RWPE1 (cell line): Measurements from ENCODE around the gene SOX12.

Source experiments
- CTCF ChIA-PET: fragments of 350-600 bp; sonication (Branson Sonifier 250); formaldehyde crosslinking; extraction: SDS; loops from one replicate; lab custom pipeline; 2021; lab: Yijun Ruan, JAX
- POLR2A ChIA-PET: fragments of 400-600 bp; formaldehyde crosslinking; extraction: SDS; loops from one replicate; lab custom pipeline; 2020; ENCODE audit warnings: antibody characterized with exemption; ENCODE audit not compliant: low non-redundant PET; lab: Yijun Ruan, JAX
- DNase-seq: peaks from one replicate; pipeline ENCODE4 v3.0.0; 2012; ENCODE audit warnings: low spot score
- H3K27ac ChIP-seq: fragments of 450-650 bp; 2 replicates; pipeline ENCODE4 v1.5.1; 2017
- TF ChIP-seq, protein P1 (sequence below): fragments of 450-650 bp; conservative IDR thresholded peaks from 2 replicates; pipeline ENCODE4 v1.5.1; 2017; ENCODE audit warnings: low read depth, mild to moderate bottlenecking

The SOX12 gene

DNA sequence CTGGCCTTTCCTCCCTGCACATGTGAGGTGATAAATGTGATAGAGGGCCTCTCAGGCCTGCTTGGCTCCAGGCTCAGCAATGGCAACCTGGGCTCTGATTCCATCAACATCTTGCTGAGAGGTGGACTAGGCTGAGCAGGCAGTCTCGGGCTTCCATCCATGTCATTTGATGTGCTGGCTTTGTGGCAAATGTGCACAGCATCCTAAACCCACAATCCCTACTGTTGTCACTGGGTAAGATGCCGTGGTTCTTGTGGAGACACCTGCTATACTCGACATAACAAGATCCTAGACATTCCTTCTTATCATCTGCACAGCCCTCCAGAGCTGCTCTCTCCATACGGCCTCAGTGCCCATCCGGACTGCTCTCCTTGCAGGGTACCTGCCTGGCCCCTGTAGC is 30.8 kb upstream of the SOX12 start:
- ChIA-PET CTCF (no interaction called here), POLR2A (no interaction called here)
- DNase-seq = no peak
- H3K27ac ChIP-seq = no peak overlapping the region
- TF ChIP-seq, protein P1, sequence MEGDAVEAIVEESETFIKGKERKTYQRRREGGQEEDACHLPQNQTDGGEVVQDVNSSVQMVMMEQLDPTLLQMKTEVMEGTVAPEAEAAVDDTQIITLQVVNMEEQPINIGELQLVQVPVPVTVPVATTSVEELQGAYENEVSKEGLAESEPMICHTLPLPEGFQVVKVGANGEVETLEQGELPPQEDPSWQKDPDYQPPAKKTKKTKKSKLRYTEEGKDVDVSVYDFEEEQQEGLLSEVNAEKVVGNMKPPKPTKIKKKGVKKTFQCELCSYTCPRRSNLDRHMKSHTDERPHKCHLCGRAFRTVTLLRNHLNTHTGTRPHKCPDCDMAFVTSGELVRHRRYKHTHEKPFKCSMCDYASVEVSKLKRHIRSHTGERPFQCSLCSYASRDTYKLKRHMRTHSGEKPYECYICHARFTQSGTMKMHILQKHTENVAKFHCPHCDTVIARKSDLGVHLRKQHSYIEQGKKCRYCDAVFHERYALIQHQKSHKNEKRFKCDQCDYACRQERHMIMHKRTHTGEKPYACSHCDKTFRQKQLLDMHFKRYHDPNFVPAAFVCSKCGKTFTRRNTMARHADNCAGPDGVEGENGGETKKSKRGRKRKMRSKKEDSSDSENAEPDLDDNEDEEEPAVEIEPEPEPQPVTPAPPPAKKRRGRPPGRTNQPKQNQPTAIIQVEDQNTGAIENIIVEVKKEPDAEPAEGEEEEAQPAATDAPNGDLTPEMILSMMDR = no peak

GRCh38 chr20:295804-296203 is 29.5 kb upstream of the SOX12 start:
- ChIA-PET CTCF (interaction anchor here (0.6 kb wide), 1 partner anchor 33 kb away, joined by 3 read pairs; no protein-coding TSS in a partner anchor), POLR2A (no interaction called here)
- TF ChIP-seq, protein P1 = no peak
- no peak overlapping the region for H3K27ac ChIP-seq
- no peak for DNase-seq

DNA sequence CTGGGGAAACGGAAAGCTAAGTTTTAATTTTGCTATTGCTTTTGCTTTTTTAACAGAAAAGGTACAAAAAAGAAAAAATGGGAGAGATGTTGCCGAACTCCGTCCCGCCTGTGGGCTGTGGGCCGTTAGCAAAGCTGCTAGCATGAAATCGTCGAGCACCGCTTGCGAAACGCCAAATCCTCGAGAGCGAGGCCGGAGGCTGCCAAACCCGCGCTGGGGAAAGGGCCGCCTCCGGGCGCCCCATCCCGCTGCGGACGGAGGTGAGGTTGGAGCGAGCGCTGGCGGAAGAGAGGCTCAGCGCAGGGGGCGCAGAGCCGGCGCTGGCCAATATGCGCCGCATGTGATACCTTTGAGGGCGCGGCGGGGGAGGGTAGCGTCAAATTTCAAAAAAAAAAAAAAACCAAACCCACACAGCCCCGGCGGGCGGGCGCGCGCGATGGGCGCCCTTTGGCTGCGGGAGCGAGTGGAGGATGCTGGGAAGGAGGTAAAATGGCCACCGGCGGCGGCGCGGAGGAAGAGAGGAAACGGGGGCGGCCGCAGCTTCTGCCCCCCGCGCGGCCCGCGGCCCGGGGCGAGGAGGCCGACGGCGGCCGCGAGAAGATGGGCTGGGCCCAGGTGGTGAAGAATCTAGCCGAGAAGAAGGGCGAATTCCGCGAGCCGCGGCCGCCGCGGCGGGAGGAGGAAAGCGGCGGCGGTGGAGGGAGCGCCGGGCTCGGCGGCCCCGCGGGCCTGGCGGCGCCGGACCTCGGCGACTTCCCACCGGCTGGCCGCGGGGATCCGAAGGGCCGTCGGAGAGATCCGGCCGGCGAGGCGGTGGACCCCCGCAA is 28.0 kb upstream of the SOX12 start, which contains the start of gene ZCCHC3:
TSS of gene ZCCHC3 (plus strand) at position 473 of the 827 bp plus-strand sequence. CDS start at position 490, 17 bp downstream.
- H3K27ac ChIP-seq = peak within 1 kb of the TSS; percentile 97
- TF ChIP-seq, protein P1 = no peak; the same call in 1 of the 2 replicates
- peak; percentile 91 for DNase-seq
- POLR2A ChIA-PET = interaction anchor here (0.7 kb wide), 1 partner anchor 12 kb away, joined by 3 read pairs; no protein-coding TSS in a partner anchor
- CTCF ChIA-PET = interaction anchor here (0.5 to 1.3 kb wide), 2 partner anchors 33 to 53 kb away, joined by 5 to 9 read pairs; no protein-coding TSS in a partner anchor

DNA sequence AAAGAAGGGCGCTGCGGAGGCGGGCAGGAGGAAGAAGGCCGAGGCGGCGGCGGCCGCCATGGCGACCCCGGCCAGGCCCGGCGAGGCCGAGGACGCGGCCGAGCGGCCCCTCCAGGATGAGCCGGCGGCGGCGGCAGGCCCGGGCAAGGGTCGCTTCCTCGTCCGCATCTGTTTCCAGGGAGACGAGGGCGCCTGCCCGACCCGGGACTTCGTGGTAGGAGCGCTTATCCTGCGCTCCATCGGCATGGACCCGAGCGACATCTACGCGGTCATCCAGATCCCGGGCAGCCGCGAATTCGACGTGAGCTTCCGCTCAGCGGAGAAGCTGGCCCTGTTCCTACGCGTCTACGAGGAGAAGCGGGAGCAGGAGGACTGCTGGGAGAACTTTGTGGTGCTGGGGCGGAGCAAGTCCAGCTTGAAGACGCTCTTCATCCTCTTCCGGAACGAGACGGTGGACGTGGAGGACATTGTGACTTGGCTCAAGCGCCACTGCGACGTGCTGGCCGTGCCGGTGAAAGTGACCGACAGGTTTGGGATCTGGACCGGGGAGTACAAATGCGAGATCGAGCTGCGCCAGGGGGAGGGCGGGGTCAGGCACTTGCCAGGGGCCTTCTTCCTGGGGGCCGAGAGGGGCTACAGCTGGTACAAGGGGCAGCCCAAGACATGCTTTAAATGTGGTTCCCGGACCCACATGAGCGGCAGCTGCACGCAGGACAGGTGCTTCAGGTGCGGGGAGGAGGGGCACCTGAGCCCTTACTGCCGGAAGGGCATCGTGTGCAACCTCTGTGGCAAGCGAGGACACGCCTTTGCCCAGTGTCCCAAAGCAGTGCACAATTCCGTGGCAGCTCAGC is 27.2 kb upstream of the SOX12 start:
- peak overlapping the region; percentile 97 for H3K27ac ChIP-seq
- DNase-seq = peak; percentile 65
- ChIA-PET CTCF (interaction anchor here (0.7 to 1.3 kb wide), 2 partner anchors 32 to 33 kb away, joined by 4 to 9 read pairs; no protein-coding TSS in a partner anchor), POLR2A (interaction anchor here (0.6 to 1.1 kb wide), 4 partner anchors 13 to 33 kb away, joined by 3 to 8 read pairs (median 4); partner anchors contain the start of gene SOX12)
- TF ChIP-seq, protein P1 = no peak

GRCh38 chr20:298776-299391 is 26.5 kb upstream of the SOX12 start:
- DNase-seq = no peak
- ChIA-PET POLR2A (interaction anchor here (0.9 to 1.5 kb wide), 3 partner anchors 25 to 27 kb away, joined by 3 to 8 read pairs (median 3); partner anchors contain the start of gene SOX12), CTCF (interaction anchor here (0.7 to 1.3 kb wide), 4 partner anchors 10 to 32 kb away, joined by 3 to 9 read pairs (median 4); partner anchors contain the start of gene SOX12)
- TF ChIP-seq, protein P1 = no peak
- H3K27ac ChIP-seq = peak overlapping the region; percentile 97
